Middle frontal gyrus (tissue), 1 donor: Measurements from ENCODE around the gene CCNL1.
"Not testable (repeated sequence)": the region's sequence is repeated elsewhere in the genome, so short reads cannot be mapped to it uniquely, and the experiment has no call there.

Source experiments
- DNase-seq: peaks from one replicate; pipeline ENCODE4 v3.0.0-alpha.2; 2015; ENCODE audit warnings: low spot score; ENCODE audit errors: extremely low spot score

CCNL1 gene

GRCh38 chr3:157104928-157105652 is 54.9 kb downstream of the CCNL1 start:
- DNase-seq: no peak

GRCh38 chr3:157104521-157104920 is 55.4 kb downstream of the CCNL1 start:
- DNase-seq: no peak

- DNase-seq: no peak
Measured at GRCh38 chr3:157103860-157104259, 56.1 kb downstream of the CCNL1 start.

GRCh38 chr3:157103280-157103679 is 56.7 kb downstream of the CCNL1 start:
- DNase-seq: no peak

- not testable (repeated sequence) for DNase-seq
Measured at GRCh38 chr3:157102595-157102994, 57.4 kb downstream of the CCNL1 start.

GRCh38 chr3:157102098-157102497 is 57.8 kb downstream of the CCNL1 start:
- no peak for DNase-seq

GRCh38 chr3:157101486-157101885 is 58.5 kb downstream of the CCNL1 start:
- DNase-seq: no peak

GRCh38 chr3:157100608-157101396 is 59.1 kb downstream of the CCNL1 start:
- DNase-seq: no peak

- no peak for DNase-seq
Measured at GRCh38 chr3:157100096-157100477, 59.9 kb downstream of the CCNL1 start.

- DNase-seq: no peak
Measured at GRCh38 chr3:157099326-157100095, 60.4 kb downstream of the CCNL1 start.

- no peak for DNase-seq
Measured at GRCh38 chr3:157098823-157099185, 61.1 kb downstream of the CCNL1 start.

- no peak for DNase-seq
Measured at GRCh38 chr3:157098121-157098822, 61.7 kb downstream of the CCNL1 start.
